HepG2 (cell line): Measurements from ENCODE around the gene LHFPL6. TPM values are rescaled to one million over a fixed set of nuclear protein-coding genes. Genes with fewer than 3 reads are reported as not detected.

Source experiments
- ATAC-seq: fragments of 200-7000 bp; cut with Tn5 transposase; 3 replicates; pipeline ENCODE4 v1.9.1; 2020; ENCODE audit warnings: mild to moderate bottlenecking, moderate library complexity
- BruUV-seq: library from RNA; stranded (reverse); fragments of 400-500 nt; replicated peaks from 2 replicates; lab custom pipeline; 2021; lab: Mats Ljungman, UMichigan
- CTCF ChIA-PET: fragments of 300-600 bp; formaldehyde crosslinking; extraction: SDS; loops from one replicate; lab custom pipeline; 2021; ENCODE audit warnings: low total read pairs, inconsistent platforms, low intra/inter-chr PET ratio; lab: Yijun Ruan, JAX
- POLR2A ChIA-PET: fragments of 350-600 bp; sonication (Branson Sonifier 250); formaldehyde crosslinking; loops from one replicate; lab custom pipeline; 2020; ENCODE audit warnings: antibody characterized with exemption, inconsistent platforms; lab: Yijun Ruan, JAX
- DNase-seq: peaks from one replicate; pipeline ENCODE4 v3.0.0-alpha.2; 2015; ENCODE audit warnings: low spot score
- FAIRE-seq: peaks from 3 replicates; lab custom pipeline; 2011; peaks lifted over from hg19 to GRCh38; lab: Jason Lieb, UNC
- H2AFZ ChIP-seq: one replicate; pipeline ENCODE4 v1.6.1; 2011; ENCODE audit warnings: low read length, inconsistent platforms
- H3K27ac ChIP-seq: fragments of 300-600 bp; 3 replicates; pipeline ENCODE4 v1.8.0; 2011; ENCODE audit warnings: mixed run types, mild to moderate bottlenecking, mixed read lengths, low read length, inconsistent platforms; ENCODE audit not compliant: insufficient read depth; ENCODE audit errors: extremely low read length
- H3K27me3 ChIP-seq, 2 experiments: fragments of 200-600 bp in 1 of 2; 2 replicates in 1 of 2; 3 replicates in 1 of 2; pipeline versions ENCODE4 v1.6.0 to v1.8.0; 2011; ENCODE audit warnings: low read length in 2 of 2, mild to moderate bottlenecking in 2 of 2, moderate library complexity in 2 of 2, inconsistent platforms in 1 of 2; ENCODE audit not compliant: insufficient read depth in 2 of 2, control insufficient read depth in 1 of 2
- H3K36me3 ChIP-seq, 2 experiments: fragments of 200-600 bp in 1 of 2; replicated peaks in 1 of 2; 2 replicates in 1 of 2; 3 replicates in 1 of 2; pipeline versions ENCODE4 v1.5.1 to v1.8.0; 2011; ENCODE audit warnings: low read length in 2 of 2, inconsistent platforms in 1 of 2; ENCODE audit not compliant: insufficient read depth in 2 of 2, control insufficient read depth in 1 of 2
- H3K4me1 ChIP-seq: 2 replicates; pipeline ENCODE4 v1.5.1; 2012; ENCODE audit warnings: low read length, inconsistent platforms; ENCODE audit not compliant: insufficient read depth
- H3K4me2 ChIP-seq: 2 replicates; pipeline ENCODE4 v1.6.0; 2011; ENCODE audit warnings: low read depth, low read length, inconsistent platforms
- H3K4me3 ChIP-seq, 3 experiments: fragments of 200-600 bp in 1 of 3; sonication (generic), shearing (Covaris generic) in 1 of 3; replicated peaks in 1 of 3; 2 replicates each; pipeline ENCODE4 v1.5.1; 2011 to 2016; ENCODE audit warnings: low read length in 3 of 3, inconsistent platforms in 2 of 3, low read depth in 2 of 3, mild to moderate bottlenecking in 2 of 3, control low read depth in 1 of 3, mixed read lengths in 1 of 3; ENCODE audit not compliant: insufficient read depth in 1 of 3
- H3K79me2 ChIP-seq: one replicate; pipeline ENCODE4 v1.6.1; 2011; ENCODE audit warnings: low read length, inconsistent platforms; ENCODE audit not compliant: insufficient read depth
- H3K9ac ChIP-seq: 2 replicates; pipeline ENCODE4 v1.6.0; 2011; ENCODE audit warnings: mild to moderate bottlenecking, low read depth, low read length, inconsistent platforms; ENCODE audit not compliant: insufficient read depth
- H3K9me3 ChIP-seq: 2 replicates; pipeline ENCODE4 v1.5.1; 2012; ENCODE audit warnings: mild to moderate bottlenecking, low read length
- H4K20me1 ChIP-seq: 2 replicates; pipeline ENCODE4 v1.6.0; 2011; ENCODE audit warnings: inconsistent platforms, mild to moderate bottlenecking, low read length, moderate library complexity; ENCODE audit not compliant: insufficient read depth
- BCL3 ChIP-seq: sonication (generic); formaldehyde crosslinking; IDR thresholded peaks from 2 replicates; pipeline ENCODE4 v1.5.1; 2020; ENCODE audit warnings: mild to moderate bottlenecking, missing genetic modification reagents, moderate library complexity
- ELF1 ChIP-seq: sonication (generic); formaldehyde crosslinking; IDR thresholded peaks from 2 replicates; pipeline ENCODE4 v1.4.0; 2020; ENCODE audit warnings: missing genetic modification reagents
- NCOA2 ChIP-seq: sonication (generic); formaldehyde crosslinking; IDR thresholded peaks from 2 replicates; pipeline ENCODE4 v1.8.0; 2022; ENCODE audit warnings: inconsistent platforms
- PAX8 ChIP-seq: sonication (generic); formaldehyde crosslinking; IDR thresholded peaks from 2 replicates; pipeline ENCODE4 v1.8.0; 2022; ENCODE audit warnings: mild to moderate bottlenecking, missing genetic modification reagents, borderline replicate concordance
- SNAPC5 ChIP-seq: sonication (generic); formaldehyde crosslinking; IDR thresholded peaks from 2 replicates; pipeline ENCODE4 v1.8.1; 2023; ENCODE audit warnings: mild to moderate bottlenecking, missing genetic modification reagents, borderline replicate concordance
- ZKSCAN1 ChIP-seq: fragments of 150-350 bp; IDR thresholded peaks from 2 replicates; pipeline ENCODE4 v1.6.1; 2014; ENCODE audit warnings: low read length
- ZNF251 ChIP-seq: sonication (generic); formaldehyde crosslinking; IDR thresholded peaks from 2 replicates; pipeline ENCODE4 v1.9.0; 2021; ENCODE audit warnings: mild to moderate bottlenecking, missing genetic modification reagents
- ZNF7 ChIP-seq: IDR thresholded peaks from 2 replicates; pipeline ENCODE4 v1.6.1; 2016; ENCODE audit warnings: missing biosample characterization, missing genetic modification reagents
- ZNF776 ChIP-seq: sonication (generic); formaldehyde crosslinking; IDR thresholded peaks from 2 replicates; pipeline ENCODE4 v1.4.0; 2020; ENCODE audit warnings: mild to moderate bottlenecking, missing genetic modification reagents
- WGBS: methylation state at CpG from one replicate; pipeline ENCODE4 v1.1.6; 2017; ENCODE audit warnings: low lambda C conversion rate; 5-methylcytosine and 5-hydroxymethylcytosine counted together
- in situ Hi-C: cut with HindIII; loops from 2 replicates; pipeline ENCODE4 v1.10.0; 2017; ENCODE audit warnings: low pct_unique_long_range_greater_than_20kb; ENCODE audit not compliant: extremely low pct_ligation_motif_present
- intact Hi-C: fragments of 100-400 bp; cut with micrococcal nuclease; formaldehyde crosslinking; loops from one replicate; pipeline ENCODE4 v1.10.0; 2022; ENCODE audit not compliant: unreplicated experiment
- polyA plus RNA-seq, 8 experiments: library from polyadenylated mRNA; depleted of rRNA in 3 of 8; stranded (reverse) in 7 of 8; unstranded in 1 of 8; fragments of >200 nt; fragmentation: Illumina TruSeq in 4 of 8; extraction: Trizol in 4 of 8; gene quantifications; 2 replicates each; pipeline versions ENCODE4 v1.2.1 to v1.2.3, GENCODE V29; 2011 to 2016; ENCODE audit warnings: low read depth in 4 of 8, missing spikeins in 1 of 8, mixed read lengths in 1 of 8; ENCODE audit not compliant: insufficient read depth in 1 of 8
- total RNA-seq, 5 experiments: library from RNA; depleted of rRNA; stranded (reverse); fragments of >200 nt; fragmentation: Illumina TruSeq; extraction: Trizol; gene quantifications; 2 replicates each; pipeline ENCODE4 v1.2.3, GENCODE V29; 2016; ENCODE audit warnings: low read depth in 1 of 5
- TF ChIP-seq, protein P1 (sequence below): sonication (generic); formaldehyde crosslinking; IDR thresholded peaks from 2 replicates; pipeline ENCODE4 v1.4.0; 2020; ENCODE audit warnings: missing genetic modification reagents
- TF ChIP-seq, protein P2 (sequence below): IDR thresholded peaks from 2 replicates; pipeline ENCODE4 v1.6.1; 2016; ENCODE audit warnings: low read depth, borderline replicate concordance
- TF ChIP-seq, protein P3 (sequence below): sonication (generic); formaldehyde crosslinking; IDR thresholded peaks from 2 replicates; pipeline ENCODE4 v1.4.0; 2020; ENCODE audit warnings: missing genetic modification reagents; ENCODE audit errors: not compliant biosample characterization

The LHFPL6 gene
- total and polyA plus RNA-seq, 2 of the 13 experiments (the other 11 are each of a cell fraction or from before 2014, with no cell fraction given) = not detected

- Histone ChIP-seq H3K9me3 (no peaks in the 10 kb centered on the region), H3K27ac (no peak overlapping the region), H3K27me3 (0 out of 5 replicates have a peak, but pooled peaks cover 0 to 5% of the 10 kb centered on the region in 2 experiments), H4K20me1 (no peaks in the 10 kb centered on the region), H3K4me2 (no peak overlapping the region), H3K36me3 (no peaks in the 10 kb centered on the region), H3K4me1 (no peaks in the 10 kb centered on the region), H3K4me3 (no peak overlapping the region), H3K9ac (no peak overlapping the region), H2AFZ (no peak overlapping the region), H3K79me2 (no peaks in the 10 kb centered on the region)
- ATAC-seq (no peak), DNase-seq (no peak), FAIRE-seq (no peak)
- 4% methylated on average over 3 of the region's 3 CpGs for WGBS
- in situ Hi-C loops = no loop called here
- CTCF ChIA-PET = no interaction called here
- POLR2A ChIA-PET = no interaction called here
- TF ChIP-seq PAX8 = no peak
- BruUV-seq = no TSS peak
- intact Hi-C loops = no loop called here
Measured at GRCh38 chr13:39402221-39402970, 200.6 kb downstream of the LHFPL6 start.

DNA sequence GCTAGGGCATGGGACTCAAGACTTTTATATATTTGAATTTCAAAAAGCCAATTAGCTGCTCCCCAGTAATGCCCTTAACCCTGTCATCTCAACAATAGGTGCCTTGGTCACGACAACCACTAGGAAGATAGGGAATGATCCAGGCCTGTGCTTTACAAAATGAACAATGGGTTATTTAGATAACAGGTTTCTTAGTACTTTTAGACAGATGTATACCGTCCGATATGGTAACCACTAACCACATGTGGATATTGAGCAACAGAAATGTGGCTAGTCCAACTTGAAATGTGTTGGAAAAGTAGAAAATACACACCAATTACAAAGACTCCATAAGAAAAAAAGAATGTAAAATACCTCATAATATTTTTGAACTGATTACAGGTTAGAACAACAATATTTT is 201.2 kb downstream of the LHFPL6 start:
- 40% methylated on average over 3 of the region's 3 CpGs for WGBS
- TF ChIP-seq ZNF7 (CRISPR knock-in tag) (no peak), ZKSCAN1 (no peak), ELF1 (CRISPR knock-in tag) (no peak), ZNF776 (CRISPR knock-in tag) (no peak), NCOA2 (CRISPR knock-in tag) (no peak), ZNF251 (no peak), BCL3 (no peak), SNAPC5 (CRISPR knock-in tag) (no peak)
- TF ChIP-seq, protein P1, sequence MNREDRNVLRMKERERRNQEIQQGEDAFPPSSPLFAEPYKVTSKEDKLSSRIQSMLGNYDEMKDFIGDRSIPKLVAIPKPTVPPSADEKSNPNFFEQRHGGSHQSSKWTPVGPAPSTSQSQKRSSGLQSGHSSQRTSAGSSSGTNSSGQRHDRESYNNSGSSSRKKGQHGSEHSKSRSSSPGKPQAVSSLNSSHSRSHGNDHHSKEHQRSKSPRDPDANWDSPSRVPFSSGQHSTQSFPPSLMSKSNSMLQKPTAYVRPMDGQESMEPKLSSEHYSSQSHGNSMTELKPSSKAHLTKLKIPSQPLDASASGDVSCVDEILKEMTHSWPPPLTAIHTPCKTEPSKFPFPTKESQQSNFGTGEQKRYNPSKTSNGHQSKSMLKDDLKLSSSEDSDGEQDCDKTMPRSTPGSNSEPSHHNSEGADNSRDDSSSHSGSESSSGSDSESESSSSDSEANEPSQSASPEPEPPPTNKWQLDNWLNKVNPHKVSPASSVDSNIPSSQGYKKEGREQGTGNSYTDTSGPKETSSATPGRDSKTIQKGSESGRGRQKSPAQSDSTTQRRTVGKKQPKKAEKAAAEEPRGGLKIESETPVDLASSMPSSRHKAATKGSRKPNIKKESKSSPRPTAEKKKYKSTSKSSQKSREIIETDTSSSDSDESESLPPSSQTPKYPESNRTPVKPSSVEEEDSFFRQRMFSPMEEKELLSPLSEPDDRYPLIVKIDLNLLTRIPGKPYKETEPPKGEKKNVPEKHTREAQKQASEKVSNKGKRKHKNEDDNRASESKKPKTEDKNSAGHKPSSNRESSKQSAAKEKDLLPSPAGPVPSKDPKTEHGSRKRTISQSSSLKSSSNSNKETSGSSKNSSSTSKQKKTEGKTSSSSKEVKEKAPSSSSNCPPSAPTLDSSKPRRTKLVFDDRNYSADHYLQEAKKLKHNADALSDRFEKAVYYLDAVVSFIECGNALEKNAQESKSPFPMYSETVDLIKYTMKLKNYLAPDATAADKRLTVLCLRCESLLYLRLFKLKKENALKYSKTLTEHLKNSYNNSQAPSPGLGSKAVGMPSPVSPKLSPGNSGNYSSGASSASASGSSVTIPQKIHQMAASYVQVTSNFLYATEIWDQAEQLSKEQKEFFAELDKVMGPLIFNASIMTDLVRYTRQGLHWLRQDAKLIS = no peak
- TF ChIP-seq, protein P2, sequence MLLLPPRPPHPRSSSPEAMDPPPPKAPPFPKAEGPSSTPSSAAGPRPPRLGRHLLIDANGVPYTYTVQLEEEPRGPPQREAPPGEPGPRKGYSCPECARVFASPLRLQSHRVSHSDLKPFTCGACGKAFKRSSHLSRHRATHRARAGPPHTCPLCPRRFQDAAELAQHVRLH (CRISPR knock-in tag) = no peak
- TF ChIP-seq, protein P3, sequence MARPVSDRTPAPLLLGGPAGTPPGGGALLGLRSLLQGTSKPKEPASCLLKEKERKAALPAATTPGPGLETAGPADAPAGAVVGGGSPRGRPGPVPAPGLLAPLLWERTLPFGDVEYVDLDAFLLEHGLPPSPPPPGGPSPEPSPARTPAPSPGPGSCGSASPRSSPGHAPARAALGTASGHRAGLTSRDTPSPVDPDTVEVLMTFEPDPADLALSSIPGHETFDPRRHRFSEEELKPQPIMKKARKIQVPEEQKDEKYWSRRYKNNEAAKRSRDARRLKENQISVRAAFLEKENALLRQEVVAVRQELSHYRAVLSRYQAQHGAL (CRISPR knock-in tag) = no peak

More for the DNA sequence above, 201.2 kb downstream of the LHFPL6 start:
- H3K79me2 ChIP-seq = no peaks in the 10 kb centered on the region
- DNase-seq (no peak), ATAC-seq (no peak), FAIRE-seq (no peak)
- H3K9ac ChIP-seq = no peak overlapping the region
- BruUV-seq = no TSS peak
- intact Hi-C loops = no loop called here
- POLR2A ChIA-PET = no interaction called here
- no peaks in the 10 kb centered on the region for H4K20me1 ChIP-seq
- H3K27ac ChIP-seq = no peak overlapping the region
- H3K9me3 ChIP-seq = no peaks in the 10 kb centered on the region
- no peak overlapping the region for H3K4me3 ChIP-seq
- in situ Hi-C loops = no loop called here
- H3K27me3 ChIP-seq = 0 out of 5 replicates have a peak, but pooled peaks cover 0 to 5% of the 10 kb centered on the region in 2 experiments
- no peaks in the 10 kb centered on the region for H3K4me1 ChIP-seq
- H3K4me2 ChIP-seq = no peak overlapping the region
- CTCF ChIA-PET = no interaction called here
- no peaks in the 10 kb centered on the region for H3K36me3 ChIP-seq
- H2AFZ ChIP-seq = no peak overlapping the region
